Neural crest cell (in vitro differentiated cells): ENCODE results near the gene TNFRSF1A. TPM values are rescaled to one million over a fixed set of nuclear protein-coding genes. Genes with fewer than 3 reads are reported as not detected.

Source experiments
- DNase-seq: peaks from one replicate; pipeline ENCODE4 v3.0.0; 2021; ENCODE audit warnings: low read depth, mixed read lengths, low spot score
- H3K27ac Mint-ChIP-seq: one replicate; pipeline ENCODE4 v1.8.0; 2021; ENCODE audit warnings: mild to moderate bottlenecking, mixed read lengths; ENCODE audit not compliant: unreplicated experiment
- H3K27me3 Mint-ChIP-seq: 2 replicates; pipeline ENCODE4 v1.8.0; 2021; ENCODE audit warnings: low read depth, mild to moderate bottlenecking, mixed read lengths
- H3K36me3 Mint-ChIP-seq: 2 replicates; pipeline ENCODE4 v1.8.0; 2021; ENCODE audit warnings: low read depth, mild to moderate bottlenecking, mixed read lengths
- H3K4me1 Mint-ChIP-seq: 2 replicates; pipeline ENCODE4 v1.8.0; 2021; ENCODE audit warnings: mixed read lengths
- H3K4me3 Mint-ChIP-seq: one replicate; pipeline ENCODE4 v1.8.0; 2021; ENCODE audit warnings: mild to moderate bottlenecking, mixed read lengths
- H3K9me3 Mint-ChIP-seq: 2 replicates; pipeline ENCODE4 v1.8.0; 2021; ENCODE audit warnings: mixed read lengths
- CTCF ChIP-seq: fragments of 200-600 bp; sonication (generic); conservative IDR thresholded peaks from 2 replicates; pipeline ENCODE4 v1.5.0; 2021; ENCODE audit warnings: antibody characterized with exemption, mild to moderate bottlenecking
- total RNA-seq: library from RNA; stranded (reverse); gene quantifications from 2 replicates; pipeline ENCODE4 v1.2.1, GENCODE V29; 2021

TNFRSF1A gene
- total RNA-seq, 1 donor from 2014 or later, result 47.7 TPM

GRCh38 chr12:6330192-6330591, 11.7 kb downstream of the TNFRSF1A start:
- TF ChIP-seq CTCF, result no peak

GRCh38 chr12:6329703-6330064, 12.2 kb downstream of the TNFRSF1A start:
- H3K27ac Mint-ChIP-seq, result no peak overlapping the region
- peaks cover 8% of the 10 kb centered on the region for H3K36me3 Mint-ChIP-seq
- no peaks in the 10 kb centered on the region for H3K27me3 Mint-ChIP-seq
- no peak for DNase-seq
- H3K9me3 Mint-ChIP-seq, result no peaks in the 10 kb centered on the region
- H3K4me3 Mint-ChIP-seq, result no peak overlapping the region
- TF ChIP-seq CTCF, result no peak
- H3K4me1 Mint-ChIP-seq, result peaks cover 17% of the 10 kb centered on the region

More at GRCh38 chr12:6330192-6330591, 11.7 kb downstream of the TNFRSF1A start:
- no peak for DNase-seq
- no peak overlapping the region for H3K4me3 Mint-ChIP-seq
- H3K4me1 Mint-ChIP-seq, result peaks cover 12% of the 10 kb centered on the region
- H3K9me3 Mint-ChIP-seq, result no peaks in the 10 kb centered on the region
- H3K27ac Mint-ChIP-seq, result peak overlapping the region; percentile 35
- H3K27me3 Mint-ChIP-seq, result no peaks in the 10 kb centered on the region
- H3K36me3 Mint-ChIP-seq, result peaks cover 8% of the 10 kb centered on the region

GRCh38 chr12:6328945-6329702, 12.8 kb downstream of the TNFRSF1A start:
- H3K27ac Mint-ChIP-seq, result no peak overlapping the region
- peaks cover 23% of the 10 kb centered on the region for H3K4me1 Mint-ChIP-seq
- no peaks in the 10 kb centered on the region for H3K9me3 Mint-ChIP-seq
- H3K4me3 Mint-ChIP-seq, result no peak overlapping the region
- peaks cover 7% of the 10 kb centered on the region for H3K36me3 Mint-ChIP-seq
- TF ChIP-seq CTCF, result no peak
- no peak for DNase-seq
- no peaks in the 10 kb centered on the region for H3K27me3 Mint-ChIP-seq

GRCh38 chr12:6328045-6328779, 13.7 kb downstream of the TNFRSF1A start:
- TF ChIP-seq CTCF, result no peak
- peak overlapping the region; percentile 57 for H3K27ac Mint-ChIP-seq
- no peaks in the 10 kb centered on the region for H3K27me3 Mint-ChIP-seq
- peaks cover 29% of the 10 kb centered on the region for H3K4me1 Mint-ChIP-seq
- no peak overlapping the region for H3K4me3 Mint-ChIP-seq
- H3K36me3 Mint-ChIP-seq, result peaks cover 5% of the 10 kb centered on the region
- no peaks in the 10 kb centered on the region for H3K9me3 Mint-ChIP-seq
- no peak for DNase-seq

- no peaks in the 10 kb centered on the region for H3K9me3 Mint-ChIP-seq
- DNase-seq, result no peak
- H3K4me1 Mint-ChIP-seq, result peaks cover 29% of the 10 kb centered on the region
- H3K27me3 Mint-ChIP-seq, result no peaks in the 10 kb centered on the region
- H3K27ac Mint-ChIP-seq, result no peak overlapping the region
- peaks cover 5% of the 10 kb centered on the region for H3K36me3 Mint-ChIP-seq
- no peak overlapping the region for H3K4me3 Mint-ChIP-seq
- TF ChIP-seq CTCF, result no peak
Measured at GRCh38 chr12:6327229-6328041, 14.4 kb downstream of the TNFRSF1A start.
